Fibroblast of villous mesenchyme (primary cell): ENCODE data around the gene FOSL2. TPM values are rescaled to one million over a fixed set of nuclear protein-coding genes. Genes with fewer than 3 reads are reported as not detected.

Experiments
- DNase-seq: peaks from one replicate; pipeline ENCODE4 v3.0.0-alpha.2; 2010; ENCODE audit warnings: low read depth
- H3K4me3 ChIP-seq: 2 replicates; pipeline ENCODE4 v1.5.1; 2011; ENCODE audit warnings: low read depth, mild to moderate bottlenecking, low read length
- total RNA-seq: library from RNA; depleted of rRNA; stranded (reverse); fragments of >200 nt; gene quantifications from 2 replicates; pipeline ENCODE4 v1.2.3, GENCODE V29; 2012
- TF ChIP-seq, protein P1 (sequence below): IDR thresholded peaks from 2 replicates; pipeline ENCODE4 v1.5.1; 2012; ENCODE audit warnings: low read depth, mild to moderate bottlenecking, low read length; ENCODE audit not compliant: insufficient read depth

The FOSL2 gene
- total RNA-seq, result 42.5 and 81.6 TPM in 2 replicates

DNA sequence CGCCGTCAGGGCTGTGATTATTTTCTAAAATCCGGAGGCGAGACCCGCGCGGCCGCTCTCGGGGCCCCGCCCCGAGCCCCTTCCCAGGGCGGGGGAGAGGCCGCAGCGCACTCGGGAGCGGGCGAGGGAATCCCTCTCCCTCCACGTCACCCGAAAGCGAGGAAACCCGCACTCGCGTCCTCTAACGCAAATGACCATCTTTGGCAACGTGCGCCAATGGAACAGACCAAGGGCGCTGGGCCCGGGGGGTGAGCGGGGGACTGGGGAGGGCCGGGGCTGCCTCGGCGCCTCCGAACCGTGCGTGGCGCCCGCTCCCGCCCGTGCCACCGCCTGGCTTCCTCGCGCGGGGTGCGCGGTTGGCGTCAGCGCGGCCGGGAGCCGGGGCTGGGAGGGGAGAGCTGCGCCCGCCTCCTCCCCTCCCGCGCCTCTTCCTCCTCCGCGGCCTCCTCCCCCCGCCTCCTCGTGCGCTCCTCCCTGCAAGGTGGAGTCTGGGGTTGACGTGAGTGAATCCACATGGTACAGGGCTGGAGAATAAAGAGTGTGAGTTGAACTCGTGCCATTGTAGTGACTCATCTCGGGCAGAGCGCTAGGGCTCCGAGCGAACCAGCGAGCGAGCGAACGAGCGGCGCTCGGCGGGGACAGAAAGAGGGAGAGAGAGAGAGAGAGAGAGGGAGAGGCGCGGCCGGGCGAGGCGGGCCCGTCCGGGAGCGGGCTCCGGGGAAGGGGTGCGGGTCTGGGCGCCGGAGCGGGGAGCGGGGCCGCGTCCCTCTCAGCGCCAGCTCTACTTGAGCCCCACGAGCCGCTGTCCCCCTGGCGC, at the start of gene FOSL2:
TSS of gene FOSL2 (plus strand) at position 562 of the 817 bp plus-strand sequence. CDS start 863 bp downstream, outside the sequence.
- H3K4me3 ChIP-seq, result peak within 1 kb of the TSS; percentile 80
- TF ChIP-seq, protein P1, sequence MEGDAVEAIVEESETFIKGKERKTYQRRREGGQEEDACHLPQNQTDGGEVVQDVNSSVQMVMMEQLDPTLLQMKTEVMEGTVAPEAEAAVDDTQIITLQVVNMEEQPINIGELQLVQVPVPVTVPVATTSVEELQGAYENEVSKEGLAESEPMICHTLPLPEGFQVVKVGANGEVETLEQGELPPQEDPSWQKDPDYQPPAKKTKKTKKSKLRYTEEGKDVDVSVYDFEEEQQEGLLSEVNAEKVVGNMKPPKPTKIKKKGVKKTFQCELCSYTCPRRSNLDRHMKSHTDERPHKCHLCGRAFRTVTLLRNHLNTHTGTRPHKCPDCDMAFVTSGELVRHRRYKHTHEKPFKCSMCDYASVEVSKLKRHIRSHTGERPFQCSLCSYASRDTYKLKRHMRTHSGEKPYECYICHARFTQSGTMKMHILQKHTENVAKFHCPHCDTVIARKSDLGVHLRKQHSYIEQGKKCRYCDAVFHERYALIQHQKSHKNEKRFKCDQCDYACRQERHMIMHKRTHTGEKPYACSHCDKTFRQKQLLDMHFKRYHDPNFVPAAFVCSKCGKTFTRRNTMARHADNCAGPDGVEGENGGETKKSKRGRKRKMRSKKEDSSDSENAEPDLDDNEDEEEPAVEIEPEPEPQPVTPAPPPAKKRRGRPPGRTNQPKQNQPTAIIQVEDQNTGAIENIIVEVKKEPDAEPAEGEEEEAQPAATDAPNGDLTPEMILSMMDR, result no peak
- peak; percentile 100 for DNase-seq

DNA sequence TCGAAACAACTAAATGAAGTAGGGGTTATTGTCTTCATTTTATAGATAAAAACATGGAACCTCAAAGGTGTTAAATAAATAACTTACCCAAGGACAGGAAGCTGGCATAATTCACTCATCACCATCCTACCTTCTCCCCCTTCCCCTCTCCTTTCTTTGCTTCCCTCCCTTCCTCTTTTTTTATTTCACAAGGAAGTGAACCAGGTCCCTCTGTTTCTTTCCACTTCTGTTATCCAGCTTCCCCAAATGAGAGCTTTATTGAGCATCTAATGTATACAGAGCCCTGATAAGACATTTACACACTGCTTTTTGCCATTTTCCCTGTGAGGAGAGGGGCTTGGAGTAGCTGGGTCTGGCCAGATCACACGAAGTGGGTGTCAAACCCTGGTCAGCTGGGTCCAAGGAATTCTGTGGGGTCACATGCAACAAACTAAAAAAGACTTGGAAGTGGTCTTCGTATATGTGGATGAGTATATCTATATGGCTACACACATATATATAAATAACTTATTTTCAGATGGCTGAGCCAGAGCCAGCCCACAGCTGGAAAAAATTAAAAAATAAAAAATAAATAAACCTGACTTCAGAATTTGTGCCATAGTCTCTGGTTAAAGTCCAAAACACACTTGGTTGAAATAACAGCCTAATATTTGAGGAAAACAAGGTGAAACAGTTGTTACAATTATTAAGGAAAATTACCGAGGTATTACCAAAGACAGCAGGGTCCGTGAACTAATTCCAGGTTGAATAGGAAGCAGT, 49.3 kb upstream of the FOSL2 start:
- DNase-seq, result no peak
- H3K4me3 ChIP-seq, result no peak overlapping the region
- TF ChIP-seq, protein P1, result no peak

DNA sequence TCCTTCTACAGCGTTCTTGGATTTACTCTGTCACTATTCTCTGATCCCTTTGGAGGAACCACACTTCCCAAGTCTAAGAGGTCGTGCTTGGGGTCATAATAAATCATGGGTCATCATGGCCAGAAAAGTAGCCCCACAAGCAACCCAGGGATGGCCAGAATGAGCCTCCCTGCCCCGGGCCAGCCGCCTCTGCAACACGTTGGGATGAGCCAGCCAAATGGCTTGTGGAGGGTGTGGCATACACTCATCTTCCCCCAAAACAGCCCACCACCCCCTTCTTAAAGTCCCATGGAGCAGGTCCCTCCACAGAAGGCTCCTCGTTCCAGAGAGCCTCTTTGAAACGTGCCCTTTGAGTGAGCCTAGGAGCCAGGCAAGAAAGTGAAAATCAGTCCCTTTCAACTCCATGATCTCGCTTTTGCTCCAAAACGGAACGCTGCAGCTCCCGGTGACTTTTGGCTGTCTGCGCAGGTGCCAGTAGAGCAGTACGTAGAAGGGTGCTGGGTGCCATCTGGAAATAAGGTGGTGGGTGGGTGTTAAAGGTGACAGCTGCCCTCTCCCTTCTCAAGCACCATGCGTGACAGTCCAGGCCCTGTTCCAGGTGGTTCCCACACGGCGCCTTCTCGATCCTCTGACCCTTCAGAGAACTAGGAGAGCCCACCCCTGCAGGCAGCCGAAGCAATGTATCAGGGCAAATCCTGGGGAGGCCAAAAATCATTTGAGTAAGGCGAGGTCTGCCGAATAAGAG, 48.5 kb upstream of the FOSL2 start:
- no peak for DNase-seq
- no peak overlapping the region for H3K4me3 ChIP-seq
- TF ChIP-seq, protein P1, result no peak

DNA sequence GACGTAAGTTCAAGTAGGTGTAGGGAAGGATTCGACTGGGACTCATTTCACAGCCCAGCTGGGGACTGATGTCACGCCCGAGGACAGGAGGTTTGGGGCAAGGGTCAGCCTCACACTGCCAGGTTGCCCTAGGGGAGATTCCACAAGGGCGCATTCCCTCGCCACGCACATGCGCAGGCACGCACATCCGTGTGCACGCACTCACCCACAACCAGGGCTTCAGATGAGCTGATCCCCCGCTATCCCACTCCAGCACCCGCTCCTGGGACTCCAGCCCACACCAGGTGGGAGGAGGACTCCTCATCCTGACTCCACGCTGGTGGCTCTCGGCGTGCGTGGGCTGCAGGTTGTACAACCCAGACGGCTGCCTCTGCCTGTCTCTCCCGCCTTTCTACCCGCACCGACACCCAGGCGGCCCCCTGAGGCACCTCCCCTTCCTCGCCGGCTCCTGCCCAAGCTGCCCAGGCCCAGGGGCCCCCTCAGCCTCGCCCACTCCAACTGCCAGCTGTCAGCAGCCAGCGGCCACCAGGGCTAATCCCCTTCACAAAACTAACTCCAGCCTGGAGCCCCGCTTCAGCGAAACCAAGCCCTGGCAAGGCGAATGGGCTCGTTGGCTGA, 47.8 kb upstream of the FOSL2 start:
- H3K4me3 ChIP-seq, result no peak overlapping the region
- TF ChIP-seq, protein P1, result no peak
- DNase-seq, result no peak

DNA sequence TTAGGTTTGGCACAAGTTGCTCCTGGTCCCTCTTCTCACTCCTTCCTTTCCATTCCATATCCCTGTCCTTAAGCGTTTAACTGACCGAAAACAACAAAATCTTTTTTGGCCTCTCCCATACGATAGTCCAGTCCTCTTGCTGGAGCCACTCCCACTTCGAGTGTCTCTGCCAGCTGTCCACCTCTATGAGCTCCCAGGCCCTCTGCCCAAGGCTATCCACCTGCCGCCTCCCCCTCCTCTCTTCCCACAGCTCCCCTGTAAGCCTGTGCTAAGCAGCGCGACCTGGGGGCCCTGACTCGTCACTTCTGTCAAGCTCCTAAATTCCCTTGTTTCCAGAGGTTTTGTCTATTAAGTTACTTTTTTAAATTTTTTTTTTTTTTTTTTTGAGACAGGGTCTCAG, 47.0 kb upstream of the FOSL2 start:
- no peak for DNase-seq
- no peak overlapping the region for H3K4me3 ChIP-seq
- TF ChIP-seq, protein P1, result no peak

DNA sequence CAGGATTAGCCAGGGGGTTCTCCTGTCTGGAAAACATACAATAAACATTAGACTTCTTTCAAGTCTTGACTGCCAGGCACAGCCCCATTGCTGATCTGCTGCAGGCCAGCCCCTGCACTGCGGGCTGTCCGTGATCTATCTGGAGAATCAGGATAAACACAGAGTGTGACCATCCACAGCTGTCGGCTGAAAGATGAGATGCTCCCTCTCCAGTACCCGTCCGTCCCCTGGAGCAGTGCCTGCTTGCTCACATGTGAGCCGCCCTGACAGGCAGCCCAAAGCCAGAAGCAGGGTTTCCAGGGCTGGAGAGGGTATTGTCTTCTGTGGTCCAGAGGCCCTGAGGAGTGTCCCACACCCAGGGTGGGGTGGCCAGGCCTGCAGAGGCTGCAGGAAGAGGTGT, 46.1 kb upstream of the FOSL2 start:
- TF ChIP-seq, protein P1, result no peak
- no peak overlapping the region for H3K4me3 ChIP-seq
- peak; percentile 76 for DNase-seq
